Astrocyte (in vitro differentiated cells and primary cell): ENCODE measurements around the gene SLC4A9. TPM values are rescaled to one million over a fixed set of nuclear protein-coding genes. Genes with fewer than 3 reads are reported as not detected.

Experiments used
- DNase-seq: peaks from one replicate; pipeline ENCODE4 v3.0.0-alpha.2; 2010; ENCODE audit warnings: low read depth
- FAIRE-seq: peaks from 2 replicates; lab custom pipeline; 2011; peaks lifted over from hg19 to GRCh38; lab: Jason Lieb, UNC
- H2AFZ ChIP-seq: 2 replicates; pipeline ENCODE4 v1.6.0; 2012; ENCODE audit warnings: low read depth, low read length, inconsistent platforms
- H3K27ac ChIP-seq: 2 replicates; pipeline ENCODE4 v1.5.1; 2011; ENCODE audit warnings: low read depth, low read length, inconsistent platforms
- H3K27me3 ChIP-seq: 2 replicates; pipeline ENCODE4 v1.6.0; 2011; ENCODE audit warnings: low read length, inconsistent platforms; ENCODE audit not compliant: insufficient read depth
- H3K36me3 ChIP-seq: 2 replicates; pipeline ENCODE4 v1.5.1; 2011; ENCODE audit warnings: low read length, inconsistent platforms; ENCODE audit not compliant: insufficient read depth
- H3K4me1 ChIP-seq: 2 replicates; pipeline ENCODE4 v1.5.1; 2011; ENCODE audit warnings: low read length, inconsistent platforms; ENCODE audit not compliant: insufficient read depth
- H3K4me2 ChIP-seq: 2 replicates; pipeline ENCODE4 v1.6.0; 2012; ENCODE audit warnings: low read length, inconsistent platforms
- H3K4me3 ChIP-seq: 2 replicates; pipeline ENCODE4 v1.5.1; 2011; ENCODE audit warnings: low read depth, mild to moderate bottlenecking, low read length, inconsistent platforms; ENCODE audit not compliant: insufficient read depth
- H3K79me2 ChIP-seq: 2 replicates; pipeline ENCODE4 v1.6.0; 2012; ENCODE audit warnings: mild to moderate bottlenecking, low read length, inconsistent platforms; ENCODE audit not compliant: insufficient read depth
- H3K9ac ChIP-seq: 2 replicates; pipeline ENCODE4 v1.6.0; 2012; ENCODE audit warnings: mild to moderate bottlenecking, low read length, inconsistent platforms
- H3K9me3 ChIP-seq: 2 replicates; pipeline ENCODE4 v1.5.1; 2012; ENCODE audit warnings: low read depth, mild to moderate bottlenecking, low read length, inconsistent platforms; ENCODE audit not compliant: insufficient read depth
- H4K20me1 ChIP-seq: 2 replicates; pipeline ENCODE4 v1.6.0; 2012; ENCODE audit warnings: low read length, inconsistent platforms; ENCODE audit not compliant: insufficient read depth
- H3K27ac Mint-ChIP-seq: one replicate; pipeline ENCODE4 v1.8.0; 2021; ENCODE audit warnings: mild to moderate bottlenecking, mixed read lengths; ENCODE audit not compliant: unreplicated experiment
- H3K27me3 Mint-ChIP-seq: one replicate; pipeline ENCODE4 v1.8.0; 2021; ENCODE audit warnings: low read depth, mixed read lengths; ENCODE audit not compliant: unreplicated experiment
- H3K36me3 Mint-ChIP-seq: one replicate; pipeline ENCODE4 v1.8.0; 2021; ENCODE audit warnings: low read depth, mixed read lengths; ENCODE audit not compliant: unreplicated experiment
- H3K4me1 Mint-ChIP-seq: one replicate; pipeline ENCODE4 v1.8.0; 2021; ENCODE audit warnings: low read depth, mixed read lengths; ENCODE audit not compliant: unreplicated experiment
- H3K4me3 Mint-ChIP-seq: one replicate; pipeline ENCODE4 v1.8.0; 2021; ENCODE audit warnings: mild to moderate bottlenecking, moderate library complexity, mixed read lengths; ENCODE audit not compliant: unreplicated experiment
- H3K9me3 Mint-ChIP-seq: one replicate; pipeline ENCODE4 v1.8.0; 2021; ENCODE audit warnings: mild to moderate bottlenecking, mixed read lengths; ENCODE audit not compliant: unreplicated experiment
- EZH2 ChIP-seq: IDR thresholded peaks from 2 replicates; pipeline ENCODE4 v1.6.1; 2012; ENCODE audit warnings: mild to moderate bottlenecking, low read length, inconsistent platforms; ENCODE audit not compliant: insufficient read depth
- total RNA-seq: library from RNA; stranded (reverse); gene quantifications from 2 replicates; pipeline ENCODE4 v1.2.1, GENCODE V29; 2021
- TF ChIP-seq, protein P1 (sequence below): IDR thresholded peaks from 2 replicates; pipeline ENCODE4 v1.5.1; 2011; ENCODE audit warnings: low read depth, mild to moderate bottlenecking, inconsistent platforms, low read length, moderate library complexity; ENCODE audit not compliant: insufficient read depth

SLC4A9 gene
- total RNA-seq, 1 donor from 2014 or later = 0.25 TPM

DNA sequence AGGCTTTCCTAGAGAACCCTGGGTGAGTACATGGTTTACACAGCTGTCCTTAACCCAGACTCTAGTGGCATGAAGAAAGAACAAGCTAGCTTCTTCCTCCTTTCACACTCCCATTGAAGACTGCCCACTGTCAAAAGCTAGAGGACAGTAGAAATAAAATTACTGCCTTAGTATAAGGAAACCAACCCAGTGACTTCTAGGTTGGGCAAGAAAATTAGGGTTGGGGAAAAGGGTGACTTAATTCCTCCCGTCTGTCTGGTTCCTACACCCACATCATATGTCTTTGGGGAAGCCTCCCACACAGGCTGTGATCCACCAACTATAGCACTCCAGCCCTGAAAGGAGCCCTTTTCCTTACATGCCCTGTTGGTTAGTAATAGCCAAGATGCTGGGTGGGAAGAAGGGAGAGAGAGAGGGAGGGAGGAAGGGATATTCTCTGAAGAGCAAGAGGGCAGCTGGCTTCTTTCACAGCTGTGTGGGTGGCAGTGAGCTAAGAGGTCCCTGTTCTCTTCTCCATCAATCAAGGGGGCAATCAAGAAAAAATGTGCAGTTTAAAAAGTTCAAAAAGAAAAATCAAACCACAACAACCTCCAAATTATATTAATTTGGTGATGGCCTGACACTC is 35.3 kb upstream of the SLC4A9 start:
- Mint-ChIP-seq H3K4me3 (peak overlapping the region; percentile 46), H3K4me1 (peaks cover 77% of the 10 kb centered on the region), H3K27me3 (no peaks in the 10 kb centered on the region), H3K27ac (peak overlapping the region; percentile 99), H3K36me3 (peaks cover 2% of the 10 kb centered on the region), H3K9me3 (no peaks in the 10 kb centered on the region)
- no peak for TF ChIP-seq EZH2
- TF ChIP-seq, protein P1, sequence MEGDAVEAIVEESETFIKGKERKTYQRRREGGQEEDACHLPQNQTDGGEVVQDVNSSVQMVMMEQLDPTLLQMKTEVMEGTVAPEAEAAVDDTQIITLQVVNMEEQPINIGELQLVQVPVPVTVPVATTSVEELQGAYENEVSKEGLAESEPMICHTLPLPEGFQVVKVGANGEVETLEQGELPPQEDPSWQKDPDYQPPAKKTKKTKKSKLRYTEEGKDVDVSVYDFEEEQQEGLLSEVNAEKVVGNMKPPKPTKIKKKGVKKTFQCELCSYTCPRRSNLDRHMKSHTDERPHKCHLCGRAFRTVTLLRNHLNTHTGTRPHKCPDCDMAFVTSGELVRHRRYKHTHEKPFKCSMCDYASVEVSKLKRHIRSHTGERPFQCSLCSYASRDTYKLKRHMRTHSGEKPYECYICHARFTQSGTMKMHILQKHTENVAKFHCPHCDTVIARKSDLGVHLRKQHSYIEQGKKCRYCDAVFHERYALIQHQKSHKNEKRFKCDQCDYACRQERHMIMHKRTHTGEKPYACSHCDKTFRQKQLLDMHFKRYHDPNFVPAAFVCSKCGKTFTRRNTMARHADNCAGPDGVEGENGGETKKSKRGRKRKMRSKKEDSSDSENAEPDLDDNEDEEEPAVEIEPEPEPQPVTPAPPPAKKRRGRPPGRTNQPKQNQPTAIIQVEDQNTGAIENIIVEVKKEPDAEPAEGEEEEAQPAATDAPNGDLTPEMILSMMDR = no peak
- H3K4me1 ChIP-seq = peaks cover 49% of the 10 kb centered on the region
- peak overlapping the region; percentile 97 for H3K27ac ChIP-seq
- H2AFZ ChIP-seq = no peak overlapping the region
- H3K36me3 ChIP-seq = no peaks in the 10 kb centered on the region
- peak overlapping the region; percentile 83 for H3K4me2 ChIP-seq
- no peaks in the 10 kb centered on the region for H4K20me1 ChIP-seq
- no peaks in the 10 kb centered on the region for H3K27me3 ChIP-seq
- H3K79me2 ChIP-seq = no peaks in the 10 kb centered on the region
- H3K4me3 ChIP-seq = no peak overlapping the region
- H3K9me3 ChIP-seq = no peaks in the 10 kb centered on the region
- peak; percentile 98 for DNase-seq
- FAIRE-seq = no peak
- H3K9ac ChIP-seq = peak overlapping the region; percentile 63

DNA sequence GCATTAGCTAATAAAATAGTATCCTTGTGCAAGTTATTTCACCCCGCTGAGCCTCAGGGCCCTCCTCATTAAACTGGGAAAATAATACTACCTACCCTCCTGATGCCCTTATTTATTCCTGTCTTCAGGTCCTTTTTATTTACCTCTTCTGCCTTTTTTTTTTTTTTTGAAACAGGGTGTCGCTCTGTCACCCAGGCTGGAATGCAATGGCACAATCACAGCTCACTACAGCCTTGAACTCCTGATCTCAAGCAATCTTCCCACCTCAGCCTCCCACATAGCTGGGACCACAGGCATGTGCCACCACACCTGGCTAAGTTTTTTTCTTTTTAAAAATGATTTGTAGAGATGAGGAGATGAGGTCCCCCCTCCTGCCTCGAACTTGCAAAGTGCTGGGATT is 34.5 kb upstream of the SLC4A9 start:
- no peaks in the 10 kb centered on the region for H3K27me3 Mint-ChIP-seq
- H3K27ac Mint-ChIP-seq = peak overlapping the region; percentile 99
- H3K36me3 Mint-ChIP-seq = peaks cover 2% of the 10 kb centered on the region
- no peak overlapping the region for H3K4me3 Mint-ChIP-seq
- no peak for TF ChIP-seq EZH2
- TF ChIP-seq, protein P1 = no peak
- Histone ChIP-seq H3K4me2 (peak overlapping the region; percentile 83), H3K27me3 (no peaks in the 10 kb centered on the region), H3K4me3 (no peak overlapping the region), H2AFZ (no peak overlapping the region), H3K4me1 (peaks cover 49% of the 10 kb centered on the region), H3K27ac (peak overlapping the region; percentile 97), H3K9me3 (no peaks in the 10 kb centered on the region), H3K36me3 (no peaks in the 10 kb centered on the region), H4K20me1 (no peaks in the 10 kb centered on the region), H3K79me2 (no peaks in the 10 kb centered on the region), H3K9ac (peak overlapping the region; percentile 37)
- no peak for FAIRE-seq
- no peaks in the 10 kb centered on the region for H3K9me3 Mint-ChIP-seq
- no peak for DNase-seq
- H3K4me1 Mint-ChIP-seq = peaks cover 79% of the 10 kb centered on the region

DNA sequence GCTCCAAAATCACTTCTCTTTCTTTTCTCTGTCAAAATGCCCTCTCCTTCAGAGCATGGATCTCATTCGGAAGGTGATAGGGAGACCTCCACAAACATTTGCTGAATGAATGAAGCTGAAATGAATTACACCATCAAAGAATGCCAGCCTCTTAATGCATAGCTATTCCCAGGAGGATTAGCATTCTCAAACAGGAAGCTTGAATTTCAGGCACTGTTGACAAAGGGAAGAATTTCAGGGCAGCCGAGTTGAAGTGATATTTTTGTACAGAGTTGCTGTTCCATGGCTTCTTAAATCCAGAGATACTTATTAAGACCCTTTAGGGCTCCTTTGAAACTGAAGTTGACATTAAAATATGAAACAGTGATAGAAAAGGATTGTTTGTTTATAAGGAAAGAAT is 32.4 kb upstream of the SLC4A9 start:
- H4K20me1 ChIP-seq = no peaks in the 10 kb centered on the region
- peak overlapping the region; percentile 41 for H3K9ac ChIP-seq
- no peak for TF ChIP-seq EZH2
- TF ChIP-seq, protein P1 = no peak
- Mint-ChIP-seq H3K9me3 (no peaks in the 10 kb centered on the region), H3K27ac (peak overlapping the region; percentile 22), H3K27me3 (no peaks in the 10 kb centered on the region), H3K4me1 (peaks cover 75% of the 10 kb centered on the region), H3K36me3 (peaks cover 12% of the 10 kb centered on the region), H3K4me3 (no peak overlapping the region)
- H3K4me2 ChIP-seq = peak overlapping the region; percentile 44
- H3K9me3 ChIP-seq = no peaks in the 10 kb centered on the region
- no peaks in the 10 kb centered on the region for H3K79me2 ChIP-seq
- DNase-seq (no peak), FAIRE-seq (no peak)
- H3K27ac ChIP-seq = no peak overlapping the region
- no peaks in the 10 kb centered on the region for H3K27me3 ChIP-seq
- peaks cover 38% of the 10 kb centered on the region for H3K4me1 ChIP-seq
- H3K4me3 ChIP-seq = no peak overlapping the region
- H3K36me3 ChIP-seq = peaks cover 1% of the 10 kb centered on the region
- H2AFZ ChIP-seq = peak overlapping the region; percentile 19
